ENCODE results near the gene ADAMTS9.

DNA sequence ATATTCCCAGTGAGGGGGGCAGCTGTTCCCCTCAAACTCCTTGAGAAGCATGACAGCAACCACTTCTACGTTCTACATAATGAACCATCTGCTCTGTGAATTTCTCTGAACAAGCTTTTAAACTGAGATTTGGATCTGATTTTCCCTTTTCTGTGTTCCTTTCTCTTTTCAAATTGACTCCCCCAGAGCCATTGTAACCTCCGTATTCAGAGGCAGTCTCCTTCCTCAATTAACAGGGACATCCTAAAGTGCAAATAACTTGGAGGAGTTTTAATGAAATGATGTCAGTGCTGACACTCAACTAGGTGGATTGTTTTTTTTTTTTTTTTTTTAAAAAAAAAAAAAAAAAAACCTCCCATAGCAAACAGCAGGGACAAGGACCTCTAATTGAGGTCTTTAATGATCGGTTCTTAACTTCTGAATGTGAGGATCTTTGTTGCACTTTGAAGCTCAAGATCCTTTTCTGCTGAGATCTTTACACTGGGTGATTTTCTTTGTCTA lies 48.8 kb downstream of the ADAMTS9 start:
- TF ChIP-seq, protein P1, sequence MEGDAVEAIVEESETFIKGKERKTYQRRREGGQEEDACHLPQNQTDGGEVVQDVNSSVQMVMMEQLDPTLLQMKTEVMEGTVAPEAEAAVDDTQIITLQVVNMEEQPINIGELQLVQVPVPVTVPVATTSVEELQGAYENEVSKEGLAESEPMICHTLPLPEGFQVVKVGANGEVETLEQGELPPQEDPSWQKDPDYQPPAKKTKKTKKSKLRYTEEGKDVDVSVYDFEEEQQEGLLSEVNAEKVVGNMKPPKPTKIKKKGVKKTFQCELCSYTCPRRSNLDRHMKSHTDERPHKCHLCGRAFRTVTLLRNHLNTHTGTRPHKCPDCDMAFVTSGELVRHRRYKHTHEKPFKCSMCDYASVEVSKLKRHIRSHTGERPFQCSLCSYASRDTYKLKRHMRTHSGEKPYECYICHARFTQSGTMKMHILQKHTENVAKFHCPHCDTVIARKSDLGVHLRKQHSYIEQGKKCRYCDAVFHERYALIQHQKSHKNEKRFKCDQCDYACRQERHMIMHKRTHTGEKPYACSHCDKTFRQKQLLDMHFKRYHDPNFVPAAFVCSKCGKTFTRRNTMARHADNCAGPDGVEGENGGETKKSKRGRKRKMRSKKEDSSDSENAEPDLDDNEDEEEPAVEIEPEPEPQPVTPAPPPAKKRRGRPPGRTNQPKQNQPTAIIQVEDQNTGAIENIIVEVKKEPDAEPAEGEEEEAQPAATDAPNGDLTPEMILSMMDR (IDR thresholded peaks at IDR 0.05): no peak
- TF ChIP-seq POLR2A (IDR thresholded peaks at IDR 0.05) (no peak), POLR2AphosphoS5 (IDR thresholded peaks at IDR 0.05) (no peak)

Measured in prostate gland (tissue), 2 donors.